Measurements from ENCODE around the gene RPLP2.
A peak's percentile ranks its signal among the peaks of the same experiment; 100 is the strongest.

Gene RPLP2

GRCh38 chr11:849951-850774, 40.4 kb downstream of the RPLP2 start:
- DNase-seq (ENCODE audit: low spot score) = no peak
- H3K27ac ChIP-seq = no peak overlapping the region
- TF ChIP-seq, protein P1, sequence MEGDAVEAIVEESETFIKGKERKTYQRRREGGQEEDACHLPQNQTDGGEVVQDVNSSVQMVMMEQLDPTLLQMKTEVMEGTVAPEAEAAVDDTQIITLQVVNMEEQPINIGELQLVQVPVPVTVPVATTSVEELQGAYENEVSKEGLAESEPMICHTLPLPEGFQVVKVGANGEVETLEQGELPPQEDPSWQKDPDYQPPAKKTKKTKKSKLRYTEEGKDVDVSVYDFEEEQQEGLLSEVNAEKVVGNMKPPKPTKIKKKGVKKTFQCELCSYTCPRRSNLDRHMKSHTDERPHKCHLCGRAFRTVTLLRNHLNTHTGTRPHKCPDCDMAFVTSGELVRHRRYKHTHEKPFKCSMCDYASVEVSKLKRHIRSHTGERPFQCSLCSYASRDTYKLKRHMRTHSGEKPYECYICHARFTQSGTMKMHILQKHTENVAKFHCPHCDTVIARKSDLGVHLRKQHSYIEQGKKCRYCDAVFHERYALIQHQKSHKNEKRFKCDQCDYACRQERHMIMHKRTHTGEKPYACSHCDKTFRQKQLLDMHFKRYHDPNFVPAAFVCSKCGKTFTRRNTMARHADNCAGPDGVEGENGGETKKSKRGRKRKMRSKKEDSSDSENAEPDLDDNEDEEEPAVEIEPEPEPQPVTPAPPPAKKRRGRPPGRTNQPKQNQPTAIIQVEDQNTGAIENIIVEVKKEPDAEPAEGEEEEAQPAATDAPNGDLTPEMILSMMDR (IDR thresholded peaks at IDR 0.05) = no peak
- H3K4me3 ChIP-seq = peak overlapping the region; percentile 74

- TF ChIP-seq, protein P1 (IDR thresholded peaks at IDR 0.05) = no peak
- no peak overlapping the region for H3K4me3 ChIP-seq
- H3K27ac ChIP-seq = no peak overlapping the region
- no peak for DNase-seq (ENCODE audit: low spot score)
These were observed 41.3 kb downstream of the RPLP2 start for GRCh38 chr11:850775-851763.

DNA sequence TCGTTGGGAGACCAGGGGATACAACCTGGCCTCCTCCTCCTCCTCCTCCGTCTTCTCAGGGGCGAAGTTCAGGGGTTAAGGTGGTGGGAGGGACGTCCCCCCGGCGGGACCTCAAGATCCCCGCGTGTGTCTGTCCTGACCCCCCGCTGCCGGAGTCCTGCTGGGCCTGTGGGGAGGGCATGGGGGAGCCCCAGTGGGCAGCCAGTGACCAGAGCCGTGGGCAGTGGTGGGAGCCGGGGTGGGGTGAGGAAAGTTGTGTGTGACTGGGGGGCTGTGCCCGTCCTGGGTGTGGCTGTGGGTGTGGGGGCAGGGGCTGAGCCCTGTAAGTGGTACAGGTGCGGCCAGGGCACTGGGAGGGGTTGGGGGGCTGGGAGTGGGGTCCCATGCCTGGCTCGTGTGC, 43.0 kb downstream of the RPLP2 start:
- no peak overlapping the region for H3K4me3 ChIP-seq
- H3K27ac ChIP-seq = peak overlapping the region in 1 of 2 donors; percentile 32
- TF ChIP-seq, protein P1 (IDR thresholded peaks at IDR 0.05) = no peak
- no peak for DNase-seq (ENCODE audit: low spot score)

- DNase-seq (ENCODE audit: low spot score) = no peak
- Histone ChIP-seq H3K27ac (no peak overlapping the region), H3K4me3 (no peak overlapping the region)
- TF ChIP-seq, protein P1 (IDR thresholded peaks at IDR 0.05) = no peak
These were observed 44.1 kb downstream of the RPLP2 start for GRCh38 chr11:853682-854448.

DNA sequence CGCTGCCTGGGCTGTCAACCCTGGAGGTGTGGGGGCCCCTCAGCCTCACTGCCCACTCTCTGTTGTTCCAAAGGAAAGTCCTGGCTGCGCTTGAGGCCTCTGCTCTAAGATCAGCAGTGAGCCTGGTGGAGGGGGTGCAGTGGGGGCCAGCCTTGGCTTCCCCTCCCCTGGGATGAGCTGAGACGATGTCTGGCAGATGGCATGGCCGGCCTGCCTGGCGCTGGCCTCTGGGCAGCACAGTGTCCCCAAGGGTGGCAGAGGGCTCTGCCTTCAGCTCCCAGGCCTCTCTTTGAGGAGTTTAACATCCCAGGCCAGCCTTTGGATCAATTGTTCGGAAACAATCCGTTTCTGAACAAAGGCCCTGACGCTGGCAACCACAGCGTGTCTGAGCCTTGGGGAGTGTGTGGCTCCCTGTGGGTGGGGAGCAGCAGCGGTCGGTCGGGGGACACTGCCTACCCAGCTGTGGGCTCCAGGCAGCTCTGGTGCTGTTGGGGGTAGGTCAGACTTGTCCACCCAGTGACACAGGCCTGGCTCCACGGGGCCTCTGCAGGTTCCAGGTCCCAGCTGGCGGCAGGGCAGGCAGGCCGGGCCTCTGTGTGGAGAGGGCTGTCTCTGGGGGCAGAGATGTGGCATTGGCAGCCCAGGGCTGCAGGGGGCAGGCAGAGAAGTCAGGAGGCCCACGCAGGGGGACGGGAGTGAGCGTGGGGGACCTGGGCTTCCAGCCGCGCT, 45.0 kb downstream of the RPLP2 start:
- TF ChIP-seq, protein P1 (IDR thresholded peaks at IDR 0.05) = no peak
- no peak overlapping the region for H3K4me3 ChIP-seq
- no peak for DNase-seq (ENCODE audit: low spot score)
- H3K27ac ChIP-seq = no peak overlapping the region

DNA sequence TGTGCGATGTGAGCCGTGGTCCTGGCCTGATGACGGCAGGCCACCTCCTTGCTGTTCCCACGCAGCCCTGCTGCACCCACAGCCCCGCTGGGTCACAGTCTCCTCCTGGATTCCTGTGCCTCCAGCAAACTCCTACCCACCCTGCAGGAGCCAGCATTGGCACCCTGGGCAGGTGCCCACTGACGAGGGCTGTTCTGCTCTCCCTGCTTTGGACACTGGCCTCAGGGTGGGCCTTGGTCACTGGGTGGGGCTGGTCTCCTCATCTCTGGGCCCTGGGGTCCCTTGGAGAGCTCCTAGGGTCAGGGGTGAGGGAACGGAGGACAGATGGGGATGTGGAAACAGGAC, 45.5 kb downstream of the RPLP2 start:
- Histone ChIP-seq H3K27ac (no peak overlapping the region), H3K4me3 (no peak overlapping the region)
- TF ChIP-seq, protein P1 (IDR thresholded peaks at IDR 0.05) = no peak
- DNase-seq (ENCODE audit: low spot score) = no peak

All from coronary artery (tissue), 2 donors.